Activated naive CD4-positive, alpha-beta T cell treated with anti-CD3 and anti-CD28 coated beads for 36 hours (primary cell): ENCODE data around the gene FGF22. TPM values are rescaled to one million over a fixed set of nuclear protein-coding genes. Genes with fewer than 3 reads are reported as not detected.

ENCODE experiments used
- CTCF ChIA-PET: fragments of 350-600 bp; sonication (Branson Sonifier 250); formaldehyde crosslinking; loops from one replicate; lab custom pipeline; 2021; ENCODE audit warnings: antibody characterized with exemption; lab: Charles Lee
- DNase-seq: peaks from one replicate; pipeline ENCODE4 v3.0.0-alpha.2; 2020
- H3K27ac Mint-ChIP-seq: one replicate; pipeline ENCODE4 v1.8.0; 2021; ENCODE audit warnings: mild to moderate bottlenecking, mixed read lengths
- H3K27me3 Mint-ChIP-seq: one replicate; pipeline ENCODE4 v1.8.0; 2021; ENCODE audit warnings: low read depth, mixed read lengths
- H3K36me3 Mint-ChIP-seq: one replicate; pipeline ENCODE4 v1.8.0; 2021; ENCODE audit warnings: low read depth, mixed read lengths
- H3K4me1 Mint-ChIP-seq: one replicate; pipeline ENCODE4 v1.8.0; 2021; ENCODE audit warnings: low read depth, mixed read lengths
- H3K4me3 Mint-ChIP-seq: one replicate; pipeline ENCODE4 v1.8.0; 2021; ENCODE audit warnings: mild to moderate bottlenecking, moderate library complexity, mixed read lengths
- H3K9me3 Mint-ChIP-seq: one replicate; pipeline ENCODE4 v1.8.0; 2021; ENCODE audit warnings: mixed read lengths
- intact Hi-C: fragments of 100-400 bp; cut with micrococcal nuclease; formaldehyde crosslinking; loops from one replicate; pipeline ENCODE4 v1.15.1; 2023
- total RNA-seq, 2 experiments: library from RNA; stranded (reverse); gene quantifications; one replicate each; pipeline ENCODE4 v1.2.3, GENCODE V29; 2021

FGF22 gene
- total RNA-seq, 2 experiments from 2014 or later, result not detected

- CTCF ChIA-PET, result interaction anchor here (1.4 kb wide), 1 partner anchor 18 kb away, joined by 3 read pairs; no protein-coding TSS in a partner anchor
- Mint-ChIP-seq H3K36me3 (peaks cover 9% of the 10 kb centered on the region), H3K4me3 (no peak overlapping the region), H3K9me3 (no peaks in the 10 kb centered on the region), H3K27me3 (no peaks in the 10 kb centered on the region), H3K4me1 (peaks cover 7% of the 10 kb centered on the region), H3K27ac (no peak overlapping the region)
- no peak for DNase-seq
- intact Hi-C loops, result no loop called here
These were observed 2.0 kb downstream of the FGF22 start for GRCh38 chr19:641702-642101.

- no peak for DNase-seq
- Mint-ChIP-seq H3K27ac (no peak overlapping the region), H3K27me3 (no peaks in the 10 kb centered on the region), H3K4me1 (peaks cover 7% of the 10 kb centered on the region), H3K9me3 (no peaks in the 10 kb centered on the region), H3K36me3 (peaks cover 11% of the 10 kb centered on the region), H3K4me3 (no peak overlapping the region)
- CTCF ChIA-PET, result no interaction called here
- intact Hi-C loops, result no loop called here
These were observed 3.4 kb downstream of the FGF22 start for GRCh38 chr19:642767-643727.

- H3K27ac Mint-ChIP-seq, result no peak overlapping the region
- no peak overlapping the region for H3K4me3 Mint-ChIP-seq
- peaks cover 7% of the 10 kb centered on the region for H3K4me1 Mint-ChIP-seq
- DNase-seq, result no peak
- CTCF ChIA-PET, result no interaction called here
- H3K27me3 Mint-ChIP-seq, result no peaks in the 10 kb centered on the region
- intact Hi-C loops, result no loop called here
- H3K9me3 Mint-ChIP-seq, result no peaks in the 10 kb centered on the region
- peaks cover 13% of the 10 kb centered on the region for H3K36me3 Mint-ChIP-seq
These were observed 4.1 kb downstream of the FGF22 start for GRCh38 chr19:643736-644135.

- Mint-ChIP-seq H3K27ac (no peak overlapping the region), H3K4me1 (peaks cover 3% of the 10 kb centered on the region), H3K36me3 (peaks cover 13% of the 10 kb centered on the region), H3K27me3 (no peaks in the 10 kb centered on the region), H3K9me3 (no peaks in the 10 kb centered on the region), H3K4me3 (no peak overlapping the region)
- intact Hi-C loops, result no loop called here
- DNase-seq, result no peak
- CTCF ChIA-PET, result no interaction called here
These were observed 4.7 kb downstream of the FGF22 start for GRCh38 chr19:644363-644762.

GRCh38 chr19:644789-645188, 5.1 kb downstream of the FGF22 start:
- Mint-ChIP-seq H3K4me1 (peaks cover 2% of the 10 kb centered on the region), H3K27me3 (no peaks in the 10 kb centered on the region), H3K36me3 (peaks cover 13% of the 10 kb centered on the region), H3K27ac (peak overlapping the region; percentile 36), H3K9me3 (no peaks in the 10 kb centered on the region), H3K4me3 (no peak overlapping the region)
- CTCF ChIA-PET, result no interaction called here
- intact Hi-C loops, result no loop called here
- no peak for DNase-seq

GRCh38 chr19:645912-646778, 6.5 kb downstream of the FGF22 start:
- H3K4me3 Mint-ChIP-seq, result no peak overlapping the region
- intact Hi-C loops, result no loop called here
- CTCF ChIA-PET, result no interaction called here
- no peak for DNase-seq
- H3K27ac Mint-ChIP-seq, result no peak overlapping the region
- H3K27me3 Mint-ChIP-seq, result no peaks in the 10 kb centered on the region
- peaks cover 15% of the 10 kb centered on the region for H3K36me3 Mint-ChIP-seq
- H3K9me3 Mint-ChIP-seq, result no peaks in the 10 kb centered on the region
- no peaks in the 10 kb centered on the region for H3K4me1 Mint-ChIP-seq

GRCh38 chr19:646779-647565, 7.3 kb downstream of the FGF22 start:
- intact Hi-C loops, result no loop called here
- Mint-ChIP-seq H3K27ac (no peak overlapping the region), H3K36me3 (peaks cover 15% of the 10 kb centered on the region), H3K27me3 (no peaks in the 10 kb centered on the region), H3K4me3 (no peak overlapping the region), H3K9me3 (no peaks in the 10 kb centered on the region), H3K4me1 (no peaks in the 10 kb centered on the region)
- DNase-seq, result no peak
- CTCF ChIA-PET, result no interaction called here

GRCh38 chr19:647566-648284, 8.0 kb downstream of the FGF22 start:
- H3K9me3 Mint-ChIP-seq, result no peaks in the 10 kb centered on the region
- H3K27ac Mint-ChIP-seq, result no peak overlapping the region
- no peaks in the 10 kb centered on the region for H3K27me3 Mint-ChIP-seq
- H3K4me3 Mint-ChIP-seq, result no peak overlapping the region
- CTCF ChIA-PET, result no interaction called here
- no peaks in the 10 kb centered on the region for H3K4me1 Mint-ChIP-seq
- H3K36me3 Mint-ChIP-seq, result peaks cover 15% of the 10 kb centered on the region
- intact Hi-C loops, result no loop called here
- DNase-seq, result no peak

GRCh38 chr19:648305-648704, 8.6 kb downstream of the FGF22 start:
- Mint-ChIP-seq H3K4me1 (no peaks in the 10 kb centered on the region), H3K36me3 (peaks cover 16% of the 10 kb centered on the region), H3K27ac (no peak overlapping the region), H3K27me3 (no peaks in the 10 kb centered on the region), H3K9me3 (no peaks in the 10 kb centered on the region), H3K4me3 (no peak overlapping the region)
- no peak for DNase-seq
- CTCF ChIA-PET, result no interaction called here
- intact Hi-C loops, result no loop called here

GRCh38 chr19:648904-649801, 9.5 kb downstream of the FGF22 start:
- Mint-ChIP-seq H3K27ac (no peak overlapping the region), H3K4me1 (no peaks in the 10 kb centered on the region), H3K27me3 (no peaks in the 10 kb centered on the region), H3K4me3 (no peak overlapping the region), H3K9me3 (no peaks in the 10 kb centered on the region), H3K36me3 (peaks cover 15% of the 10 kb centered on the region)
- intact Hi-C loops, result no loop called here
- no peak for DNase-seq
- CTCF ChIA-PET, result no interaction called here

- no peaks in the 10 kb centered on the region for H3K9me3 Mint-ChIP-seq
- H3K4me3 Mint-ChIP-seq, result no peak overlapping the region
- CTCF ChIA-PET, result no interaction called here
- H3K36me3 Mint-ChIP-seq, result peaks cover 18% of the 10 kb centered on the region
- intact Hi-C loops, result no loop called here
- DNase-seq, result no peak
- H3K4me1 Mint-ChIP-seq, result peaks cover 4% of the 10 kb centered on the region
- no peaks in the 10 kb centered on the region for H3K27me3 Mint-ChIP-seq
- H3K27ac Mint-ChIP-seq, result no peak overlapping the region
These were observed 10.4 kb downstream of the FGF22 start for GRCh38 chr19:650121-650520.
